HG03095 (cell line): ENCODE measurements around the gene ZNF629.
A peak's percentile ranks its signal among the peaks of the same experiment; 100 is the strongest.

ENCODE experiments used
- ATAC-seq: cut with Tn5 transposase; IDR thresholded peaks from one replicate; pipeline ENCODE4 v1.9.1; 2021; ENCODE audit warnings: moderate library complexity; ENCODE audit not compliant: unreplicated experiment

ZNF629 gene

DNA sequence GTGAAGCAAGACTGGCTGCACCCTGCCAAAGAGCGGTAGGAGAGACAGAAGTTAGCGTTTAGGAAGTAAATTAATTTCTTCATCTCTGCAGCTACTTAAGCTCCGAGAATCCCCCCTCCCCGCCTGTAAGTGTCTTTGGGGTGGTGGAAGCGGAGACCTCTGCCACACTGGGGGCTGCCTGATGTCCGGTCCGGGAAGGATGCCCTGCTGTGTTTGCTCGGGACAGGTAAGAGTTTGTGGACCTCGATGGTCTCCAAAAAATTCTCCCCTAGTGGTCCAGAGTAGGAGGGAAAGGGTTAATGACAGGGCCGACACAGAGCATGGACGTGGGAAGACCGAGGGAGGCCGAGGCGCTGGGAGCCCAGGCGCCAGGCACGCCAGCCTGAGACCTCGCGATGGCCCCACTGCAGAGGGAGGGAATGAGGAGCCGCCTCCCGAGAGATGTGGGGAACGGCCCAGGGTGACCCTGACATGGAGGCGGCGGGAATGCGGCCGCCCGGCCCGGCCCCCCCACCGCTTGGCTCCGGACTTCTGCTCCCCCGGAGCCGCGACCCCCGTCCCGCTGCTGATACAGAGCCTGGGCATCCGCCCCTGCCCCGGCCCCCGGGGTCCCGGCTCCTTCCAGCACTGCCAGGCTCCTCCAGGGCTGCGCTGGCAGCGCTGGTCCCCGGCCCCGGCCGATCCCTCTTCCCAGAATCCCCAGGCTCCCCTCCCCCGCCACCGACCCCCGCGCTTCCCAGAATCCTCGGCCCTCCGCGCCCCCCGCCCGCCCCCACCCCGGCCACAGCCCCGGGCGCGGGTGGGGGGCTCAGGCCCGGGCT, 680 bp downstream of the ZNF629 start:
- no peak for ATAC-seq

DNA sequence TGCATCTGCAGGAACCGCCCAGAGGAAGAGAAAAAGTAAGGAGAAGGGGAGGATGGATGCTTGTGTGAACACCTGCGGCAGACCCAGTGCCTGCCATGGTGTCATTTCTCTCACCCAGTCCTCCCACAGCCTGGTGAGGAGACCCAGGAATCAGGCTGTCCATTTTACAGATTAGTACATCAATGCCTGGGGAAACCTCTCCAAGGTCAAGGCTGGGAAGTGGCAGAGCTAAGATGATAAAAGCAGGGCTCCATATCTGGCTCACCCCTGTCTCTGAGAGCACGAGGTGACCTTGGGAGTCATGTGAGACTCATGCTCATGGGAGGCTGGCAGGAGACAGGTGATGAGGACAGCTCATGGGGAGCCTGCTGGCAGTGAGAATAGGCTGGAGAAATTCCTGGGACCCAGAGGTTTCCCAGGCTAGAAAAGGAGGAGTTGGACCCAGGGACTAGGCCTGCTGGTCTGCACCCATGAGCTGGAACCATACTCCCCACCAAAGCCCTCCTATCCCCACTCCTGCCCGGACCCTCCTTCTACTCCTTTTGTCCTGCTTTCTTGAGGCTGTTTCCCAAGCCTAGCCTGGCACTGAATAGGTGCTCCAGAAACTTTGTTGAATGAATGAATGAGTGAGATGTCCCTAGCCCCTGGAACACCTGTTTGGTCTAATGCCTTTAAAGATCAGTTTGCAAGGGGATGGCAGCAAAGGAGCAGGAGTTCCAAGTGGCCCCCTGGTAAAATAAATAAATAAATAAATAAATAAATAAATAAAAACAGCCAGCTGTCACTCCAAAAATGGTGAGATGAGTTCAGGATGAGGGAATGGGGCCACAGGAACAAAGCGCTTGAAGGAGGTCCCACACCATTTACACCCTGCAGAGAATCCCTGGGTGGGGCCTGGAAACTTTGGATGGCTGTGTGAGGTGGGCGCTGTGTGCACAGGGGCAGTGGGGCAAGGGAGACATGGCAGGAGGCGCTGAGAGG, 1.6 kb downstream of the ZNF629 start:
- no peak for ATAC-seq

DNA sequence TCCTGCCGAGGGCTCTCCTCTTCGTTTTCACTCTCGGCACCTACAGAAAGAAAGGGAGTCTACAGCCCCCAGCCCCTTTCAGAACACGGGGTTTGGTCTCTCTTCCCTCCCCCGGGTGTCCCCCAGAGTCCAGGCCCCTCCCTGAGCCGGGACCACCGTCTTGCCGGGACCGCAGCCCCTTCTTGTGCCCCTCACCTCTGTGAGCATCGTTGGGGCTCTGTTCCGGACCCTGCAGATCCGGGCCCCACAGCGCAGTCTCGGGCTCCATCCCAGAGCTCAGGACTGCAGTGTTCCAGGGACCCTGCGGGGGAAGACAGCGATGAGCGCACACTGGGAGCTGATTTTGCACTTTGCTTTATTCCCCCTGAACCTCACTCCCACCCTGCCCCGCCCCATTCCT, 2.8 kb downstream of the ZNF629 start:
- no peak for ATAC-seq

GRCh38 chr16:30783280-30784109, 3.5 kb downstream of the ZNF629 start:
- no peak for ATAC-seq

GRCh38 chr16:30782486-30783279, 4.3 kb downstream of the ZNF629 start:
- ATAC-seq: no peak

DNA sequence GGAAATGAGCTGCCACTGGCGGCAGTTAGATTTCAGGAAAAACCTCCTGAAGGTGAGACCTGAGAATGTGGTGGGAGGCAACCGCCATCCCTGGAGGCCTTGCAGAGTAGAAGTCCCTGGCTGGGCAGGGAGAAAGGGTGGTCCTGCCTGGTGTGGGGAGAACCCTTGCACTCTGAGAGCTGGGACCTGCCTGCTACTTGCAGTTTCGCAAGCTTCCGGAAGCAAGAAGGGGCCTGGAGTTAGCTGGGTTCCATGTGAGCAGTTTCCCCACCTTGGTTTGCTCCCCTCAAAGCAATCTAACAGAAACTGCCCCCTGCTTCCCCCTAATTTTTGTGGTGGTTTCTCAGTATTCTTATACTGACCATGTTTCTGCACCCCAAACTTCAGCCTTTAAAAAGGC, 6.5 kb downstream of the ZNF629 start:
- no peak for ATAC-seq

GRCh38 chr16:30780021-30780420, 7.0 kb downstream of the ZNF629 start:
- ATAC-seq: no peak

DNA sequence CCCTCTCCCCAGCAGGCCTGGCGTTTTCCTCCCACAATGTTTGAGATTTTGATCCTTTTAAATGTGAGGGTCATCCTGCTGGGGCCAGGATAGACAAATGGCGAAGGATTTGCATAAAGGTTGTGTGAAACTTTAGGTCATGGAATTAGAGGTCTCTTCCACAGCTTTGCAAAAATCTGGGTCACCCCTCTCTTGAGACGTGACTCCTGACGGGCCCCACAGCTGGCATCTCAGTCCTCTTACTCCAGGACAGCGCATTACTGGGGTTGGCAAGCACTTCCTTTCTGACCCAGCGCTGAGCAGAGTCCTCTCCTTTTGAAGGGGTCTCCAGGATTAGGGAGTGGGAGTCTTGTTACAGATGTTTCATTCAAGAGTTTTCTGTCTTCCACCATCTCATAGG, 7.4 kb downstream of the ZNF629 start:
- ATAC-seq: no peak

- no peak for ATAC-seq
Measured at GRCh38 chr16:30778549-30779244, 8.3 kb downstream of the ZNF629 start.

- ATAC-seq: no peak
Measured at GRCh38 chr16:30777591-30778297, 9.3 kb downstream of the ZNF629 start.

DNA sequence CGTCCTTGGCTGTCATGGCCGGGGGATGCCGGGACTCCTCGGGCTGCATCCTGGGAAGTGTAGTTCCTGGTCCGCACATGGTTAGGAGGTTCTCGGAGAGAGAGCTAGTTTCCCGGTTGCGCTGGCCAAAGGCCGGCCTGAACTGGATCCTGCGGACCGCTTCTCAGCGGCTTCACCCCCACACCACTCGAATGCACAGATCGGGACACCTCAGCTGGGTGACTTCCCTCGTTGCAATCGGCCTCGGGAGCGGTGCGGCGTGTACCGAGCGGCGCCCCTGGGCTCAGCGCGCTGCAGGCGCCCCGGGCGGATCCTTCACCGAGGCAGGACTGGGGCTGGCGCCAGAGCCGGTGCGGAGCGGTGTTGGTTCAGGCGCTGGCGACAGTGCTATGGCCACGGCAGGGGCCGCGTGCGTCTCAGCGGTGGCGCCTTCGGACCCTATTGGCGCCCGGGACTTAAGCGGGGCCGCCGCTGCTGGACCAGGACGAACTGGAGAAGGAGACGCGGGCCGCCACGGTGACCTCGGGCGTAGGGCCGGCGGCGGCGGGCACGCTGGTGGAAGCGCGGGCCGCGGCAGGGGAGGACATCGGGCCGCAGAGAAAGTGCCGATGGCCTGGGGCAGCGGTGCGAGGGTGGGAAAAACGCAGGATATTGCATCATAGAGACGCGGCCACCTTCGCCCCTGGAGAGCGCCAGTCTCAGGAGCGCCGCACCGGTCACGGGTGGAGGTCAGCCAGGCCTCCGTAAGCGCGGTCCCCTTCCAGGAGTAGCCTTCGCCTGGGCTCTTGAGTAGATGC, 11.4 kb downstream of the ZNF629 start:
- peak; percentile 61 for ATAC-seq

- peak; percentile 7 for ATAC-seq
Measured at GRCh38 chr16:30775131-30775391, 11.9 kb downstream of the ZNF629 start.

DNA sequence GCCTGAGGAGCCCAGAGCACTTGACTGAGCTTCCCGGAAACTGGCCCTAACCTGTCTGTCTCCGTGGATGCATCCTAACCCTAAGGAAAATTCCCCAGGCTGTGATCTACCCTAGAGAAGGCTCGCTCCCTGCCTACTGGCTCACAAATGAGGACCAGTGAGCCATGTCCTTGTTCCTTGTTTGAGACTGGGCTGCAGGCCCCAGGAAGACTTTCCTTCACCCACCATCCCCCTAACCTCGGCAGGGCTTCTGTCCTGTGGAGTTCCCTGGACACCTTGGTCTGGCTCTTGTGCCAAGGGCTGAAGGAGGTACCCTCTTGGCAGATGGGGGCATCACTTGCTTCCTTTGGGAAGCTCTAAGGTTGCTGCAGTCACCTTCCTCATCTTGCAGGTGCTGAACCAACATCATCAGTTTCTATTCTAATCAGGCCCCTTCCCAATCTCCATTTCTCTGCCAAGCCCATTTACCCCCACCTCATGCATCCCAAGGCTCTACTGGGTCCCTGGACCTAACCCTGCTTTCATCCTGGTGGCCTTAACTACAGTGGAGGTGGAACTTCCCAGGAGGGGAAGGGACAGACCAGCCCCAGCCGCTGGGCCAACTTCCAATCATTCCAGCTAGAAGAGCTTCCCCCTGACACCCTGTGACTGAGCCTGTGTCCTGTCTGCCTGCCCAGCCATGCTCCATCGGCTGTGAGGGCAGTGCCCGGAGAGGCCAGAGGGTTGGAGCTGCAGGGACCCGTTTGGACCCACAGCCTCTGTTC, 12.5 kb downstream of the ZNF629 start:
- no peak for ATAC-seq

DNA sequence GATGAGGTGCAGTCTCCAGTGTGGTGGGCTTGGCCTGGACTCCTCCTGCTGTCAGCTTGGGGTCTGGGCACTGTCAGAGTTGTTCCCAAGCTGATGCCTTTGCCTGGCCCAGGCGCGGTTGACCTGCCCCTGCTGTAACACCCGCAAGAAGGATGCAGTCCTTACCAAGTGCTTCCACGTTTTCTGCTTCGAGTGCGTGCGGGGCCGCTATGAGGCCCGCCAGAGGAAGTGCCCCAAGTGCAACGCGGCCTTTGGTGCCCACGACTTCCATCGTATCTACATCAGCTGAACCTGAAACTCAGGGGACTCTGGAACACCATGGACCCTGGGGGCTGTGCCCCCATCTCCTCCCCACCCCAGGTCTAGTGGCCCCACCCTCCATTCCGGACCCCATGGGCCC, 13.2 kb downstream of the ZNF629 start:
- ATAC-seq: no peak

DNA sequence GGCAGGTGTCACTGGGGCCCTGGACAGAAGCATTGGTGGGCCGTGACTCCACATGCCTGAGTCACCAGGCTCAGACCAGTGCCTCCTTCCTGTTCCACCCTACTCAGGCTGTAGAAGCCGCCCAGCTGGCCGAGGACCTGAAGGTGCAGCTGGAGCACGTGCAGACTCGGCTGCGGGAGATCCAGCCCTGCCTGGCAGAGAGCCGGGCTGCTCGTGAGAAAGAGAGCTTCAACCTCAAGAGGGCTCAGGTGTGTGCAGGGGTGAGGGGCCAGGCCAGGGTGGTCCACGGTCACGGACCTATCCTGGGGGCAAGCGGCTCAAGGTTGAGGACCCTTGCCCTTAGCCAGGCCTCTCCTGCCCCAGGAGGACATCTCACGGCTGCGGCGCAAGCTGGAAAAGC, 15.3 kb downstream of the ZNF629 start:
- ATAC-seq: no peak

- ATAC-seq: no peak
Measured at GRCh38 chr16:30769379-30770089, 17.5 kb downstream of the ZNF629 start.

- no peak for ATAC-seq
Measured at GRCh38 chr16:30768583-30769181, 18.3 kb downstream of the ZNF629 start.
